Stimulated activated CD4-positive, alpha-beta T cell treated with anti-CD3 and anti-CD28 coated beads, Interleukin-1b, Interleukin-23, amount 100 ng/mL, for 4 hours (primary cell): ENCODE results near the gene LRFN2.

Source experiments
- DNase-seq, 2 donors: peaks; one replicate each; pipeline ENCODE4 v3.0.0-alpha.2; 2020; ENCODE audit warnings: low read depth in 2 of 2

The LRFN2 gene

GRCh38 chr6:40586369-40587201 lies 579 bp downstream of the LRFN2 start:
- DNase-seq = no peak

- no peak for DNase-seq
Measured at GRCh38 chr6:40585651-40586269, 1.4 kb downstream of the LRFN2 start.

- DNase-seq = no peak
Measured at GRCh38 chr6:40585223-40585622, 1.9 kb downstream of the LRFN2 start.

- DNase-seq = no peak
Measured at GRCh38 chr6:40584741-40585140, 2.4 kb downstream of the LRFN2 start.

GRCh38 chr6:40583709-40584108 lies 3.5 kb downstream of the LRFN2 start:
- DNase-seq = no peak

- DNase-seq = no peak
Measured at GRCh38 chr6:40582892-40583291, 4.3 kb downstream of the LRFN2 start.

- DNase-seq = no peak
Measured at GRCh38 chr6:40579101-40579500, 8.1 kb downstream of the LRFN2 start.

GRCh38 chr6:40577672-40578071 lies 9.5 kb downstream of the LRFN2 start:
- DNase-seq = no peak

GRCh38 chr6:40573221-40573620 lies 13.9 kb downstream of the LRFN2 start:
- no peak for DNase-seq

- no peak for DNase-seq
Measured at GRCh38 chr6:40569162-40569910, 17.8 kb downstream of the LRFN2 start.

- DNase-seq = no peak
Measured at GRCh38 chr6:40568062-40568708, 19.0 kb downstream of the LRFN2 start.

- DNase-seq = no peak
Measured at GRCh38 chr6:40563111-40563510, 24.1 kb downstream of the LRFN2 start.

GRCh38 chr6:40559056-40559455 lies 28.1 kb downstream of the LRFN2 start:
- DNase-seq = no peak

GRCh38 chr6:40558102-40558501 lies 29.1 kb downstream of the LRFN2 start:
- DNase-seq = no peak

- DNase-seq = no peak
Measured at GRCh38 chr6:40556881-40557280, 30.3 kb downstream of the LRFN2 start.

- no peak for DNase-seq
Measured at GRCh38 chr6:40556023-40556422, 31.1 kb downstream of the LRFN2 start.

- DNase-seq = no peak
Measured at GRCh38 chr6:40555092-40555491, 32.1 kb downstream of the LRFN2 start.

GRCh38 chr6:40552941-40553340 lies 34.2 kb downstream of the LRFN2 start:
- DNase-seq = no peak

- no peak for DNase-seq
Measured at GRCh38 chr6:40551966-40552505, 35.1 kb downstream of the LRFN2 start.

GRCh38 chr6:40550202-40551101 lies 36.7 kb downstream of the LRFN2 start:
- DNase-seq = no peak

GRCh38 chr6:40545954-40546353 lies 41.2 kb downstream of the LRFN2 start:
- DNase-seq = no peak
